CD4-positive, alpha-beta T cell treated with Interleukin-12 subunit alpha and Interleukin-12 subunit beta, for 1 hour (primary cell): Measurements from ENCODE around the gene KRTAP12-2.

ENCODE experiments used
- DNase-seq: peaks from one replicate; pipeline ENCODE4 v3.0.0-alpha.2; 2020

KRTAP12-2 gene

DNA sequence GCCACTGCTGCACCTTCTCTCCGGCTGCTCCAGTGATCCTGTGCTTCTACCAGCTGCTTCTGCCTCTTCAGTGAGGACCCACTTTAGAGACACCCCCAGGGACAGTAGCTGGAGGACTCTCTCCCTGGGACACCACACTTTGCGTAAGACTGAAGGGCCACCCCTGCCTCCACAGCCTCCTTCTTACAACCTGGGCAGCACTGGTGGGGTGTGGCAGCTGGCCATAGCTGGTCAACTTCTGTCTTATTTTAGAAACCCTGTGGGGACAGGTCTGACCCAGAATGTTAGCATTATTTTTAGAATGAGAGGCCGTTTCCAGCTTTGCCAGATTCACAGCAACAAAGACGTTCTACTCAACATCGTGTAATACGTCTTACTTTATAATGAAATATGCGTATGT lies 41.0 kb downstream of the KRTAP12-2 start:
- no peak for DNase-seq

DNA sequence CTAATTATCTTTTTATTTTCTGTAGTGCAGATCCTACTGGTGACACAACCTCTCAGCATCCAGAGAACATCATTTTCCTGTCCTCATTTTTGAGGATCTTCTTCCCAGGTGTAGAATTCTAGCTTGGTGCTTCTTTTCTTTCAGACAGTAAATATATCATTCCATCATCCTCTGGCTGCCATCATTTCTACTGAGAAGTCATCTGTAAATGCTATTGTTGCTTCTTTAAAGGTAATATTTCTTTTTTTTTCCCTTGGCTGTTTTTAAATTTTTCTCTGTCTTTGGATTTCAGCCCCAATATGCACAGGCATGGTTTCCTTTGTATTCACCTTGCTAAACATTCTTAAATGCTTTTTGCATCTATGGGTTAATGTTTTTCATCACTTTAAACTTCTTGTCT lies 43.2 kb downstream of the KRTAP12-2 start:
- DNase-seq, result no peak

DNA sequence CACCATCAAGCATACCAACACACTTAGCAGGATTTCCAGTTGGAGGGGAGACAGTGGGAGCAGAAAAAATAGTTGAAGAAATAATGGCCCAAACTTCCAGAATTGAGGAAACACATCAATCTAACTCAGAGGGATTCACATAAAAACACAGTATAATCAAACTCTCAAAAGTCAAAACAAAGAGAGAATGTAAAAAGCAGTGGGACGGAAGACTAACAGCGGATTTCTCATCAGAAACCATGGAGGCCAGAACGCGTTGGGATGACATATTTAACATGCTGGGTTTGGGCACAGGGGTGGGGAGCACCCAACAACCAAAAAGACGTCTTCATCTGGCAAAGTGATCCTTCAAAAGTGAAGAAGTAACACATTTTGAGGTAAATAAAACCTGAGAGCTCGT lies 46.8 kb downstream of the KRTAP12-2 start:
- no peak for DNase-seq

DNA sequence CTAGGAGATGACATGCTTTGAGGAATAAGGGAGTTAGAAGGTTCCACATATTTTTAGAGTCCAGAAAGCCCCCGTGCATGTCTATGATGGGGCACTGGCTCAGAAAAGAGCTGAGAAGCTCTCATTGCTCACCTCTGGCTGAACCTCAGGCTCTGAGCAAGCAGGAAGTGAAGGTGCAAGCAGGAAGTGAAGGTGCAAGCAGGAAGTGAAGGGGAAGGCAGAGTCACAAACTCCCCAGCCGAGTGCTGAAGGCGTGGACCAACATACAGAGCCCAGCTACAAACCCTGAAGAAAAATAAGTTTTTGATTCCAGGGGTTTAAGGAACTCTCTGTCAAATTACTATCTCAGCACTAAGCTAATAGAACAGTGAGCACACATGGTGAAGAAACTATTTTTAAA lies 47.8 kb downstream of the KRTAP12-2 start:
- DNase-seq, result peak; percentile 77

DNA sequence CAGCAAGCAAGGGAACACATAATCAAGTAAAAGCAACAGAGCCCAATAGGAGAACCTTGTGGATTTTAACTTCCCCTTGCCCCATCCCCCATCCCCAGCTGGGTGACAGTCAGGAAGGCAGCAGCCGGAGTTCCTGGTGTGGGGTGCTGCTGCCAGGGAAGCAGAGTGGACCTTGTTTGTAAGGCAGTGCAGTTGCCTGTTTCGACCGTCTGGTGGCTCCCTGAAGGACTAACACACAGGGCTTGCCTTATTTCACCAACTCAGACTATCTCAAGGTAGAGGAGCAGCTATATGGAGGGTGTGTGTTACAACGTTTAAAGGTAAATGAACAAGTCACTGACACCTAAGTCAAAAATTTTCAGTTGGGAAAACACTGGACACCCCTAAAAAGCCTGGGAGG lies 48.2 kb downstream of the KRTAP12-2 start:
- DNase-seq, result peak; percentile 4

DNA sequence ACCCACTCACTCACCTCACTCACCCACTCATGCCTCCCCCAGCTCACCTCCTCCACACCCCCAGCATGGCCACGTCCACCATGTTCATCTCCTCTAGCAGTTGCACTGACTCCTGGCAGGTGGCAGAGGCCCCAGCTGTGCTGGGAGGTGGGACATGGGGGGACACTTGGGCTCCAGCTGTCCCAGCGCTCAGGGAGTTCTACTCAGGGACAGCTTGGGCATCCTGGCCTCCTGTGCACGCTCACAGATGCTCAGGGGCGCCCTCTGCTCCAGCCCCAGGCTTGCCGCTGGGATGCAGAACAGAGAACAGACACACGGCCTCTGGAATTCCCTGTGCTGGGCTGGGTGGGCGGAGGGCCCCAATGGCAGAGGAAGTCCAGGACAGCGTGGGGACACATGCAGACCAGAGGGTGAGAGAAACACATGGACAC lies 49.6 kb downstream of the KRTAP12-2 start:
- no peak for DNase-seq

DNA sequence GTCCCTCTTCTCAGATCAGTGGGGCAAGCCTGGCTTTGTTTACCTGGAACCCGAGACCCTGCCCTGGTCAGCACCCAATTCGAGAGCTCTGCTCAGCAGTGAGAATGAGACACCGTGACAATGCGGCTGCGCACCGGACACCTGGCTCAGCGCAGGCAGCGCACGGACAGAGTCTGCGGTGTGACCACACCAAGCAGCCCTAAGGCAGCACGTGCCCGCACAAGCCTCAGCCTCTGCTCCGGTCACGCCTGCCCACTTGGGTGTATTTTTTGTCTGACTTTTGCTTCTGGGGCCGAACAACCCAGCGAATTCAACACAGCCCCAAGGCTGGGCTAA lies 50.2 kb downstream of the KRTAP12-2 start:
- DNase-seq, result no peak
